SK-N-SH treated with all-trans-retinoic acid at 6 μM for 48 hours (cell line): ENCODE data around the gene SALL1.

Experiments
- ARNTL ChIP-seq: fragments of 450-650 bp; formaldehyde crosslinking; IDR thresholded peaks from 2 replicates; pipeline ENCODE4 v1.5.0; 2020; ENCODE audit warnings: low read depth, mild to moderate bottlenecking, moderate library complexity, borderline replicate concordance
- GLIS3 ChIP-seq: fragments of 250-450 bp; sonication (Bioruptor Pico); IDR thresholded peaks from 2 replicates; pipeline ENCODE4 v1.5.0; 2020; ENCODE audit warnings: mild to moderate bottlenecking, moderate library complexity
- PPARA ChIP-seq: fragments of 250-450 bp; sonication (Bioruptor Pico); IDR thresholded peaks from 2 replicates; pipeline ENCODE4 v1.5.0; 2020; ENCODE audit warnings: mild to moderate bottlenecking, borderline replicate concordance
- RARB ChIP-seq: fragments of 250-450 bp; sonication (Bioruptor Pico); IDR thresholded peaks from 2 replicates; pipeline ENCODE4 v1.8.0; 2021; ENCODE audit warnings: mild to moderate bottlenecking, moderate library complexity
- SNAI2 ChIP-seq: fragments of 250-450 bp; sonication (Bioruptor Pico); IDR thresholded peaks from 2 replicates; pipeline ENCODE4 v1.5.0; 2020; ENCODE audit warnings: mild to moderate bottlenecking, moderate library complexity
- TCF4 ChIP-seq: fragments of 250-450 bp; sonication (Bioruptor Pico); IDR thresholded peaks from 2 replicates; pipeline ENCODE4 v1.8.0; 2021; ENCODE audit warnings: mild to moderate bottlenecking, moderate library complexity, borderline replicate concordance
- ZFP30 ChIP-seq: fragments of 450-650 bp; formaldehyde crosslinking; IDR thresholded peaks from 2 replicates; pipeline ENCODE4 v1.5.0; 2022; ENCODE audit warnings: mild to moderate bottlenecking, moderate library complexity
- ZNF565 ChIP-seq: fragments of 450-650 bp; formaldehyde crosslinking; conservative IDR thresholded peaks from 2 replicates; pipeline ENCODE4 v1.5.0; 2020; ENCODE audit warnings: low read depth, mild to moderate bottlenecking, moderate library complexity
- ZNF70 ChIP-seq: fragments of 450-650 bp; formaldehyde crosslinking; IDR thresholded peaks from 2 replicates; pipeline ENCODE4 v1.5.0; 2020; ENCODE audit warnings: mild to moderate bottlenecking, moderate library complexity
- TF ChIP-seq, protein P1 (sequence below): fragments of 250-450 bp; sonication (Bioruptor Pico); IDR thresholded peaks from 2 replicates; pipeline ENCODE4 v1.5.1; 2020; ENCODE audit warnings: low read depth, mild to moderate bottlenecking, moderate library complexity
- TF ChIP-seq, protein P2 (sequence below): fragments of 250-450 bp; sonication (Bioruptor Pico); IDR thresholded peaks from 2 replicates; pipeline ENCODE4 v1.8.0; 2020; ENCODE audit warnings: mild to moderate bottlenecking, moderate library complexity, borderline replicate concordance
- TF ChIP-seq, protein P3 (sequence below): fragments of 250-450 bp; sonication (Bioruptor Pico); IDR thresholded peaks from 2 replicates; pipeline ENCODE4 v1.5.1; 2021; ENCODE audit warnings: mild to moderate bottlenecking, moderate library complexity
- TF ChIP-seq, protein P4 (sequence below): fragments of 250-450 bp; sonication (Bioruptor Pico); IDR thresholded peaks from 2 replicates; pipeline ENCODE4 v1.8.0; 2021; ENCODE audit warnings: low read depth, mild to moderate bottlenecking, moderate library complexity, borderline replicate concordance

DNA sequence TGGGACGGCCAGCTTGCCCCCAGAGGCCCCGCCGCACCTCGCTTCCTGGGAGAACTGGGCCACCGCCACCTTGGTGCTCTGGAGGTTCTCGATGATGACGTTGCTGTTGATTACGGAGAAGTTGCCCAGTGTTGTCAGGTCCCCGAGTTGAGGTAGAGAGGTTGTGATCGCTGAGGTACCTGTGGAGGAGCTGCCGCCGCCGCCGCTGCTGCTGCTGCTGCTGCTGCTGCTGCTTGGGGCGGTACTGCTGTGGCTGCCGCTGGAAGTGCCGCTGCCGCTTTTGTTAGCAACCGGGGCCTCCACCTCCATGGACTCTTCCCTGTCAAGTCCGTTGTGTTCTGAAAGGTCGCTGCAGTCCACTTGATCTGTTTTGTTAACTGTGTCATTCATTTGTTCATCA, 9.5 kb downstream of the SALL1 start:
- TF ChIP-seq ZFP30 (no peak), GLIS3 (CRISPR knock-in tag) (no peak), ZNF70 (CRISPR knock-in tag) (no peak), PPARA (CRISPR knock-in tag) (no peak), ARNTL (no peak), RARB (CRISPR knock-in tag) (no peak), TCF4 (CRISPR knock-in tag) (no peak), ZNF565 (CRISPR knock-in tag) (no peak), SNAI2 (CRISPR knock-in tag) (no peak)
- TF ChIP-seq, protein P1, sequence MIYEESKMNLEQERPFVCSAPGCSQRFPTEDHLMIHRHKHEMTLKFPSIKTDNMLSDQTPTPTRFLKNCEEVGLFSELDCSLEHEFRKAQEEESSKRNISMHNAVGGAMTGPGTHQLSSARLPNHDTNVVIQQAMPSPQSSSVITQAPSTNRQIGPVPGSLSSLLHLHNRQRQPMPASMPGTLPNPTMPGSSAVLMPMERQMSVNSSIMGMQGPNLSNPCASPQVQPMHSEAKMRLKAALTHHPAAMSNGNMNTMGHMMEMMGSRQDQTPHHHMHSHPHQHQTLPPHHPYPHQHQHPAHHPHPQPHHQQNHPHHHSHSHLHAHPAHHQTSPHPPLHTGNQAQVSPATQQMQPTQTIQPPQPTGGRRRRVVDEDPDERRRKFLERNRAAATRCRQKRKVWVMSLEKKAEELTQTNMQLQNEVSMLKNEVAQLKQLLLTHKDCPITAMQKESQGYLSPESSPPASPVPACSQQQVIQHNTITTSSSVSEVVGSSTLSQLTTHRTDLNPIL (CRISPR knock-in tag) = no peak
- TF ChIP-seq, protein P2, sequence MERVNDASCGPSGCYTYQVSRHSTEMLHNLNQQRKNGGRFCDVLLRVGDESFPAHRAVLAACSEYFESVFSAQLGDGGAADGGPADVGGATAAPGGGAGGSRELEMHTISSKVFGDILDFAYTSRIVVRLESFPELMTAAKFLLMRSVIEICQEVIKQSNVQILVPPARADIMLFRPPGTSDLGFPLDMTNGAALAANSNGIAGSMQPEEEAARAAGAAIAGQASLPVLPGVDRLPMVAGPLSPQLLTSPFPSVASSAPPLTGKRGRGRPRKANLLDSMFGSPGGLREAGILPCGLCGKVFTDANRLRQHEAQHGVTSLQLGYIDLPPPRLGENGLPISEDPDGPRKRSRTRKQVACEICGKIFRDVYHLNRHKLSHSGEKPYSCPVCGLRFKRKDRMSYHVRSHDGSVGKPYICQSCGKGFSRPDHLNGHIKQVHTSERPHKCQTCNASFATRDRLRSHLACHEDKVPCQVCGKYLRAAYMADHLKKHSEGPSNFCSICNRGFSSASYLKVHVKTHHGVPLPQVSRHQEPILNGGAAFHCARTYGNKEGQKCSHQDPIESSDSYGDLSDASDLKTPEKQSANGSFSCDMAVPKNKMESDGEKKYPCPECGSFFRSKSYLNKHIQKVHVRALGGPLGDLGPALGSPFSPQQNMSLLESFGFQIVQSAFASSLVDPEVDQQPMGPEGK (CRISPR knock-in tag) = no peak
- TF ChIP-seq, protein P3, sequence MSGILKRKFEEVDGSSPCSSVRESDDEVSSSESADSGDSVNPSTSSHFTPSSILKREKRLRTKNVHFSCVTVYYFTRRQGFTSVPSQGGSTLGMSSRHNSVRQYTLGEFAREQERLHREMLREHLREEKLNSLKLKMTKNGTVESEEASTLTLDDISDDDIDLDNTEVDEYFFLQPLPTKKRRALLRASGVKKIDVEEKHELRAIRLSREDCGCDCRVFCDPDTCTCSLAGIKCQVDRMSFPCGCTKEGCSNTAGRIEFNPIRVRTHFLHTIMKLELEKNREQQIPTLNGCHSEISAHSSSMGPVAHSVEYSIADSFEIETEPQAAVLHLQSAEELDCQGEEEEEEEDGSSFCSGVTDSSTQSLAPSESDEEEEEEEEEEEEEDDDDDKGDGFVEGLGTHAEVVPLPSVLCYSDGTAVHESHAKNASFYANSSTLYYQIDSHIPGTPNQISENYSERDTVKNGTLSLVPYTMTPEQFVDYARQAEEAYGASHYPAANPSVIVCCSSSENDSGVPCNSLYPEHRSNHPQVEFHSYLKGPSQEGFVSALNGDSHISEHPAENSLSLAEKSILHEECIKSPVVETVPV (CRISPR knock-in tag) = no peak
- TF ChIP-seq, protein P4, sequence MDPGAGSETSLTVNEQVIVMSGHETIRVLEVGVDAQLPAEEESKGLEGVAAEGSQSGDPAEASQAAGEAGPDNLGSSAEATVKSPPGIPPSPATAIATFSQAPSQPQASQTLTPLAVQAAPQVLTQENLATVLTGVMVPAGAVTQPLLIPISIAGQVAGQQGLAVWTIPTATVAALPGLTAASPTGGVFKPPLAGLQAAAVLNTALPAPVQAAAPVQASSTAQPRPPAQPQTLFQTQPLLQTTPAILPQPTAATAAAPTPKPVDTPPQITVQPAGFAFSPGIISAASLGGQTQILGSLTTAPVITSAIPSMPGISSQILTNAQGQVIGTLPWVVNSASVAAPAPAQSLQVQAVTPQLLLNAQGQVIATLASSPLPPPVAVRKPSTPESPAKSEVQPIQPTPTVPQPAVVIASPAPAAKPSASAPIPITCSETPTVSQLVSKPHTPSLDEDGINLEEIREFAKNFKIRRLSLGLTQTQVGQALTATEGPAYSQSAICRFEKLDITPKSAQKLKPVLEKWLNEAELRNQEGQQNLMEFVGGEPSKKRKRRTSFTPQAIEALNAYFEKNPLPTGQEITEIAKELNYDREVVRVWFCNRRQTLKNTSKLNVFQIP (CRISPR knock-in tag) = no peak
